Upper lobe of right lung (tissue), 1 donor: ENCODE data around the gene FOXJ3. TPM values are rescaled to one million over a fixed set of nuclear protein-coding genes. Genes with fewer than 3 reads are reported as not detected.
A peak's percentile ranks its signal among the peaks of the same experiment; 100 is the strongest.

ENCODE experiments used
- ATAC-seq: fragments of 200-7000 bp; cut with Tn5 transposase; one replicate; pipeline ENCODE4 v1.9.1; 2020; ENCODE audit warnings: mild to moderate bottlenecking, moderate library complexity
- DNase-seq: peaks from one replicate; pipeline ENCODE4 v3.0.0-alpha.2; 2020
- H3K27ac ChIP-seq: fragments of 200-600 bp; one replicate; pipeline ENCODE4 v1.8.0; 2022
- H3K27me3 ChIP-seq: fragments of 200-600 bp; one replicate; pipeline ENCODE4 v1.8.0; 2022; ENCODE audit warnings: mild to moderate bottlenecking
- H3K36me3 ChIP-seq: fragments of 200-600 bp; one replicate; pipeline ENCODE4 v1.8.0; 2022
- H3K4me1 ChIP-seq: fragments of 200-600 bp; one replicate; pipeline ENCODE4 v1.8.0; 2022
- H3K4me3 ChIP-seq: fragments of 200-600 bp; one replicate; pipeline ENCODE4 v1.8.0; 2022; ENCODE audit warnings: mild to moderate bottlenecking
- H3K9me3 ChIP-seq: fragments of 200-600 bp; one replicate; pipeline ENCODE4 v1.8.0; 2022
- CTCF ChIP-seq: fragments of 200-600 bp; IDR thresholded peaks from one replicate; pipeline ENCODE4 v1.8.0; 2022; ENCODE audit warnings: antibody characterized with exemption
- intact Hi-C: fragments of 100-400 bp; cut with DNase I; formaldehyde crosslinking; loops from one replicate; pipeline ENCODE4 v1.11.0; 2022
- total RNA-seq: library from RNA; stranded (reverse); fragmentation: NEBNext Ultra II Directional; extraction: Animal tissue kit (Norgen Biotek cat#: 25700); gene quantifications from one replicate; pipeline ENCODE4 v1.2.1, GENCODE V29; 2021
- donor health status: DM: no; HTN: yes; CAD: no; lungs with severe emphysema.

The FOXJ3 gene
- total RNA-seq, 1 donor from 2014 or later = 47.0 TPM

DNA sequence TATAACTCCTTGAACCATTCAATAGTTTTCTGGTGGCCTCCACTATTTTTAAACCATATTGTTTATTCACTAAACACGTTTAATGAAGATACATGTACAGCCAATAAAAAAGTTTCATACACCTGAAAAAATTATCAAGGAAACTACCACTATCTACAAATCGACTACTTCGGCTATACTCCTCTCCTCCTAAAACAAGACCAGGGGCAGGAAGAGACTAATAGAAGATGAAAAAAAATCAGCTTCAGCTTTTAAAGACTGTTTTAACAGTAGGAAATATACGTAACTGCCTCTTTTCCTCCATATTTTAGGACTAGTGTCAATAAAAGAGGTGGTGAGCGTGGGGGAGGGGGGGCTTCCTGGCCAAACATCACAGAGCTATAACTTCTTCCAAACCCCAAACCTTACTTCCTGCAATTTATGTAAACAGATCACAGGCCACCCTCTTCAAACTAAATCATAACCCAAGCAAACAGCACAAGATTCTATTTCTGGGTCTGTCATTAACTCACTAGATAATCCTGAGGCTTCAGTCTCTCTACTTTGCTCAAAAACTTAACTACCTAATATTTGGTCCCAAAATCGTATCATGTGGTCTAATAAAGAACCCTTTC lies 15.1 kb downstream of the FOXJ3 start:
- H3K4me3 ChIP-seq = no peak overlapping the region
- TF ChIP-seq CTCF = no peak
- H3K9me3 ChIP-seq = no peaks in the 10 kb centered on the region
- peaks cover 47% of the 10 kb centered on the region for H3K4me1 ChIP-seq
- peak overlapping the region; percentile 26 for H3K27ac ChIP-seq
- H3K27me3 ChIP-seq = no peaks in the 10 kb centered on the region
- intact Hi-C loops = no loop called here
- DNase-seq = no peak
- no peaks in the 10 kb centered on the region for H3K36me3 ChIP-seq
- no peak for ATAC-seq

GRCh38 chr1:42319128-42319851 lies 15.7 kb downstream of the FOXJ3 start:
- Histone ChIP-seq H3K27ac (peak overlapping the region; percentile 26), H3K4me1 (peaks cover 49% of the 10 kb centered on the region), H3K4me3 (no peak overlapping the region), H3K36me3 (no peaks in the 10 kb centered on the region), H3K27me3 (no peaks in the 10 kb centered on the region), H3K9me3 (no peaks in the 10 kb centered on the region)
- ATAC-seq (no peak), DNase-seq (no peak)
- intact Hi-C loops = no loop called here
- TF ChIP-seq CTCF = no peak

DNA sequence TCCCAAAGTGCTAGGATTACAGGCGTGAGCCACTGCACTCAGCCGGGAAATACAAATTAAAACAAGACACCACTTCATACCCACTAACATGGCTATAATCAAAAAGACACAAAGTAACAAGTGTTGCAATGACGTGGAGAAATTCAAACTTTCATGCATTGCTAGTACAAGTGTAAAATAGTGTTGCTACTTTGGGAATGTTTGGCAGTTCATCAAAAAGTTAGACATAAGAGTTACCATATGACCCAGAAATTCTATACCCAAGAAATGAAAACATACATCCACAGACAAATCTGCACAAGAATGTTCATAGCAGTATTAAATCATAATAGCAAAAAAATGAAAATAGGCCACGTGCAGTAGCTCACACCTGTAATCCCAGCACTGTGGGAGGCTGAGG lies 16.4 kb downstream of the FOXJ3 start:
- TF ChIP-seq CTCF = no peak
- ATAC-seq = no peak
- Histone ChIP-seq H3K4me3 (no peak overlapping the region), H3K36me3 (no peaks in the 10 kb centered on the region), H3K4me1 (peaks cover 49% of the 10 kb centered on the region), H3K27me3 (no peaks in the 10 kb centered on the region), H3K27ac (no peak overlapping the region), H3K9me3 (no peaks in the 10 kb centered on the region)
- intact Hi-C loops = no loop called here
- no peak for DNase-seq

- Histone ChIP-seq H3K9me3 (no peaks in the 10 kb centered on the region), H3K27me3 (no peaks in the 10 kb centered on the region), H3K4me3 (no peak overlapping the region), H3K4me1 (peaks cover 50% of the 10 kb centered on the region), H3K27ac (no peak overlapping the region), H3K36me3 (no peaks in the 10 kb centered on the region)
- DNase-seq = no peak
- intact Hi-C loops = no loop called here
- no peak for TF ChIP-seq CTCF
- no peak for ATAC-seq
These were observed 17.7 kb downstream of the FOXJ3 start for GRCh38 chr1:42317308-42317707.

- intact Hi-C loops = no loop called here
- Histone ChIP-seq H3K27me3 (no peaks in the 10 kb centered on the region), H3K4me1 (peaks cover 49% of the 10 kb centered on the region), H3K9me3 (no peaks in the 10 kb centered on the region), H3K27ac (no peak overlapping the region), H3K36me3 (no peaks in the 10 kb centered on the region), H3K4me3 (no peak overlapping the region)
- no peak for TF ChIP-seq CTCF
- no peak for DNase-seq
- no peak for ATAC-seq
These were observed 18.7 kb downstream of the FOXJ3 start for GRCh38 chr1:42316292-42316691.
